Measurements from ENCODE around the gene DERL2. TPM values are rescaled to one million over a fixed set of nuclear protein-coding genes. Genes with fewer than 3 reads are reported as not detected.

The DERL2 gene
- polyA plus RNA-seq, 4 donors = 57.5 to 69.7 (median 61.2) TPM

- no peak for DNase-seq
- H3K36me3 ChIP-seq (ENCODE audit: control insufficient read depth in 3 of 3, insufficient read depth in 2 of 3, low read depth in 1 of 3, low read length in 3 of 3) = peaks cover 15 to 65% (median 29%) of the 10 kb centered on the region in 3 donors
- WGBS, 3 donors = 72 to 77% (median 76%) methylated on average over 3 of the region's 3 CpGs
- no peak overlapping the region for H3K27ac ChIP-seq (ENCODE audit: low read depth in 1 of 3, low read length in 2 of 3)
- H3K4me3 ChIP-seq (ENCODE audit: low read depth in 1 of 3, low read length in 3 of 3) = no peak overlapping the region
- H3K4me1 ChIP-seq (ENCODE audit: control insufficient read depth in 3 of 3, insufficient read depth in 2 of 3, low read depth in 1 of 3, low read length in 2 of 3) = no peaks in the 10 kb centered on the region
- H3K9me3 ChIP-seq (ENCODE audit: control insufficient read depth in 2 of 2, insufficient read depth in 1 of 2, low read depth in 1 of 2, low read length in 1 of 2) = no peaks in the 10 kb centered on the region
- FAIRE-seq = no peak
- H3K27me3 ChIP-seq (ENCODE audit: control insufficient read depth in 3 of 3, insufficient read depth in 3 of 3, low read length in 3 of 3) = no peaks in the 10 kb centered on the region
These were observed 56.6 kb downstream of the DERL2 start for GRCh38 chr17:5429191-5429887.

- DNase-seq = no peak
- H3K4me3 ChIP-seq (ENCODE audit: low read depth in 1 of 3, low read length in 3 of 3) = no peak overlapping the region
- no peaks in the 10 kb centered on the region for H3K27me3 ChIP-seq (ENCODE audit: control insufficient read depth in 3 of 3, insufficient read depth in 3 of 3, low read length in 3 of 3)
- H3K9me3 ChIP-seq (ENCODE audit: control insufficient read depth in 2 of 2, insufficient read depth in 1 of 2, low read depth in 1 of 2, low read length in 1 of 2) = no peaks in the 10 kb centered on the region
- peaks cover 4 to 59% (median 15%) of the 10 kb centered on the region in 3 donors for H3K36me3 ChIP-seq (ENCODE audit: control insufficient read depth in 3 of 3, insufficient read depth in 2 of 3, low read depth in 1 of 3, low read length in 3 of 3)
- 78 to 86% (median 83%) methylated on average over 3 of the region's 3 CpGs for WGBS, 3 donors
- FAIRE-seq = no peak
- H3K4me1 ChIP-seq (ENCODE audit: control insufficient read depth in 3 of 3, insufficient read depth in 2 of 3, low read depth in 1 of 3, low read length in 2 of 3) = peaks cover 0 to 6% (median under 1%) of the 10 kb centered on the region in 3 donors
- H3K27ac ChIP-seq (ENCODE audit: low read depth in 1 of 3, low read length in 2 of 3) = no peak overlapping the region
These were observed 60.2 kb downstream of the DERL2 start for GRCh38 chr17:5425826-5426225.

- WGBS, 3 donors = 75 to 95% (median 90%) methylated on average over 1 of the region's 1 CpG
- no peak for FAIRE-seq
- Histone ChIP-seq H3K4me1 (ENCODE audit: control insufficient read depth in 3 of 3, insufficient read depth in 2 of 3, low read depth in 1 of 3, low read length in 2 of 3) (peaks cover 2 to 6% (median 3%) of the 10 kb centered on the region in 3 donors), H3K27me3 (ENCODE audit: control insufficient read depth in 3 of 3, insufficient read depth in 3 of 3, low read length in 3 of 3) (no peaks in the 10 kb centered on the region), H3K4me3 (ENCODE audit: low read depth in 1 of 3, low read length in 3 of 3) (no peak overlapping the region), H3K27ac (ENCODE audit: low read depth in 1 of 3, low read length in 2 of 3) (no peak overlapping the region), H3K36me3 (ENCODE audit: control insufficient read depth in 3 of 3, insufficient read depth in 2 of 3, low read depth in 1 of 3, low read length in 3 of 3) (peaks cover 4 to 52% (median 15%) of the 10 kb centered on the region in 3 donors), H3K9me3 (ENCODE audit: control insufficient read depth in 2 of 2, insufficient read depth in 1 of 2, low read depth in 1 of 2, low read length in 1 of 2) (no peaks in the 10 kb centered on the region)
- no peak for DNase-seq
These were observed 61.1 kb downstream of the DERL2 start for GRCh38 chr17:5424909-5425308.

- no peak for DNase-seq
- 69 to 87% (median 86%) methylated on average over 2 of the region's 2 CpGs for WGBS, 3 donors
- Histone ChIP-seq H3K27ac (ENCODE audit: low read depth in 1 of 3, low read length in 2 of 3) (no peak overlapping the region), H3K27me3 (ENCODE audit: control insufficient read depth in 3 of 3, insufficient read depth in 3 of 3, low read length in 3 of 3) (no peaks in the 10 kb centered on the region), H3K9me3 (ENCODE audit: control insufficient read depth in 2 of 2, insufficient read depth in 1 of 2, low read depth in 1 of 2, low read length in 1 of 2) (no peaks in the 10 kb centered on the region), H3K4me1 (ENCODE audit: control insufficient read depth in 3 of 3, insufficient read depth in 2 of 3, low read depth in 1 of 3, low read length in 2 of 3) (peaks cover 2 to 11% (median 3%) of the 10 kb centered on the region in 3 donors), H3K36me3 (ENCODE audit: control insufficient read depth in 3 of 3, insufficient read depth in 2 of 3, low read depth in 1 of 3, low read length in 3 of 3) (peaks cover 4 to 43% (median 11%) of the 10 kb centered on the region in 3 donors), H3K4me3 (ENCODE audit: low read depth in 1 of 3, low read length in 3 of 3) (no peak overlapping the region)
- FAIRE-seq = no peak
These were observed 63.5 kb downstream of the DERL2 start for GRCh38 chr17:5422505-5422904.

Other genes with a start within 250 kb of the DERL2 start
- gene RABEP1, start 203.9 kb downstream of the DERL2 start, polyA plus RNA-seq = 10 to 100 TPM; 14.5 to 37.1 (median 16.0) TPM
- 10 to 100 TPM; 54.5 to 71.2 (median 63.8) TPM for gene NUP88, start 66.5 kb downstream of the DERL2 start, polyA plus RNA-seq
- 10 to 100 TPM; 27.3 to 54.2 (median 30.9) TPM for gene RPAIN, start 66.0 kb downstream of the DERL2 start, polyA plus RNA-seq
- 100 to 1,000 TPM in 2 of 4 donors, 10 to 100 TPM in 2; 83.9 to 291 (median 113) TPM for gene C1QBP, start 47.0 kb downstream of the DERL2 start, polyA plus RNA-seq
- gene DHX33, start 17.2 kb downstream of the DERL2 start, polyA plus RNA-seq = 10 to 100 TPM in 1 of 4 donors, 1 to 10 TPM in 3; 2.4 to 12.9 (median 5.4) TPM
- 10 to 100 TPM in 3 of 4 donors, 1 to 10 TPM in 1; 7.6 to 21.0 (median 11.3) TPM for gene MIS12, start 388 bp upstream of the DERL2 start, polyA plus RNA-seq
- gene NLRP1, start 98.3 kb upstream of the DERL2 start, polyA plus RNA-seq = 10 to 100 TPM in 2 of 4 donors, 1 to 10 TPM in 2; 2.2 to 12.8 (median 8.1) TPM

Data from small intestine (tissue), 7 donors.